ENCODE measurements around the gene LYST.

LYST gene

GRCh38 chr1:235712812-235713211 is 153.9 kb downstream of the LYST start:
- DNase-seq (ENCODE audit: low spot score) = no peak

GRCh38 chr1:235710687-235711086 is 156.0 kb downstream of the LYST start:
- no peak for DNase-seq (ENCODE audit: low spot score)

GRCh38 chr1:235709018-235709417 is 157.7 kb downstream of the LYST start:
- no peak for DNase-seq (ENCODE audit: low spot score)

GRCh38 chr1:235708390-235708962 is 158.2 kb downstream of the LYST start:
- peak; percentile 87 for DNase-seq (ENCODE audit: low spot score)

GRCh38 chr1:235703506-235703905 is 163.2 kb downstream of the LYST start:
- DNase-seq (ENCODE audit: low spot score) = no peak

- DNase-seq (ENCODE audit: low spot score) = no peak
Measured at GRCh38 chr1:235702412-235702811, 164.3 kb downstream of the LYST start.

GRCh38 chr1:235697508-235697907 is 169.2 kb downstream of the LYST start:
- no peak for DNase-seq (ENCODE audit: low spot score)

GRCh38 chr1:235689356-235689755 is 177.3 kb downstream of the LYST start:
- no peak for DNase-seq (ENCODE audit: low spot score)

- no peak for DNase-seq (ENCODE audit: low spot score)
Measured at GRCh38 chr1:235688096-235688495, 178.6 kb downstream of the LYST start.

GRCh38 chr1:235683653-235684052 is 183.1 kb downstream of the LYST start:
- no peak for DNase-seq (ENCODE audit: low spot score)

GRCh38 chr1:235682216-235682615 is 184.5 kb downstream of the LYST start:
- no peak for DNase-seq (ENCODE audit: low spot score)

- DNase-seq (ENCODE audit: low spot score) = no peak
Measured at GRCh38 chr1:235679644-235680043, 187.1 kb downstream of the LYST start.

GRCh38 chr1:235679005-235679404 is 187.7 kb downstream of the LYST start:
- DNase-seq (ENCODE audit: low spot score) = no peak

GRCh38 chr1:235675152-235675890 is 191.4 kb downstream of the LYST start:
- DNase-seq (ENCODE audit: low spot score) = no peak

- no peak for DNase-seq (ENCODE audit: low spot score)
Measured at GRCh38 chr1:235673981-235674380, 192.7 kb downstream of the LYST start.

- DNase-seq (ENCODE audit: low spot score) = no peak
Measured at GRCh38 chr1:235671992-235672391, 194.7 kb downstream of the LYST start.

GRCh38 chr1:235670157-235670776 is 196.4 kb downstream of the LYST start:
- peak; percentile 22 for DNase-seq (ENCODE audit: low spot score)

- DNase-seq (ENCODE audit: low spot score) = no peak
Measured at GRCh38 chr1:235669277-235669676, 197.4 kb downstream of the LYST start.

GRCh38 chr1:235663628-235664027 is 203.1 kb downstream of the LYST start:
- no peak for DNase-seq (ENCODE audit: low spot score)

GRCh38 chr1:235661568-235661967 is 205.1 kb downstream of the LYST start:
- DNase-seq (ENCODE audit: low spot score) = no peak

- no peak for DNase-seq (ENCODE audit: low spot score)
Measured at GRCh38 chr1:235659186-235659771, 207.4 kb downstream of the LYST start.

- no peak for DNase-seq (ENCODE audit: low spot score)
Measured at GRCh38 chr1:235657747-235658526, 208.8 kb downstream of the LYST start.
